Astrocyte (in vitro differentiated cells and primary cell): Measurements from ENCODE around the gene CFAP65. TPM values are rescaled to one million over a fixed set of nuclear protein-coding genes. Genes with fewer than 3 reads are reported as not detected.

ENCODE experiments used
- DNase-seq: peaks from one replicate; pipeline ENCODE4 v3.0.0-alpha.2; 2010; ENCODE audit warnings: low read depth
- FAIRE-seq: peaks from 2 replicates; lab custom pipeline; 2011; peaks lifted over from hg19 to GRCh38; lab: Jason Lieb, UNC
- H2AFZ ChIP-seq: 2 replicates; pipeline ENCODE4 v1.6.0; 2012; ENCODE audit warnings: low read depth, low read length, inconsistent platforms
- H3K27ac ChIP-seq: 2 replicates; pipeline ENCODE4 v1.5.1; 2011; ENCODE audit warnings: low read depth, low read length, inconsistent platforms
- H3K27me3 ChIP-seq: 2 replicates; pipeline ENCODE4 v1.6.0; 2011; ENCODE audit warnings: low read length, inconsistent platforms; ENCODE audit not compliant: insufficient read depth
- H3K36me3 ChIP-seq: 2 replicates; pipeline ENCODE4 v1.5.1; 2011; ENCODE audit warnings: low read length, inconsistent platforms; ENCODE audit not compliant: insufficient read depth
- H3K4me1 ChIP-seq: 2 replicates; pipeline ENCODE4 v1.5.1; 2011; ENCODE audit warnings: low read length, inconsistent platforms; ENCODE audit not compliant: insufficient read depth
- H3K4me2 ChIP-seq: 2 replicates; pipeline ENCODE4 v1.6.0; 2012; ENCODE audit warnings: low read length, inconsistent platforms
- H3K4me3 ChIP-seq: 2 replicates; pipeline ENCODE4 v1.5.1; 2011; ENCODE audit warnings: low read depth, mild to moderate bottlenecking, low read length, inconsistent platforms; ENCODE audit not compliant: insufficient read depth
- H3K79me2 ChIP-seq: 2 replicates; pipeline ENCODE4 v1.6.0; 2012; ENCODE audit warnings: mild to moderate bottlenecking, low read length, inconsistent platforms; ENCODE audit not compliant: insufficient read depth
- H3K9ac ChIP-seq: 2 replicates; pipeline ENCODE4 v1.6.0; 2012; ENCODE audit warnings: mild to moderate bottlenecking, low read length, inconsistent platforms
- H3K9me3 ChIP-seq: 2 replicates; pipeline ENCODE4 v1.5.1; 2012; ENCODE audit warnings: low read depth, mild to moderate bottlenecking, low read length, inconsistent platforms; ENCODE audit not compliant: insufficient read depth
- H4K20me1 ChIP-seq: 2 replicates; pipeline ENCODE4 v1.6.0; 2012; ENCODE audit warnings: low read length, inconsistent platforms; ENCODE audit not compliant: insufficient read depth
- H3K27ac Mint-ChIP-seq: one replicate; pipeline ENCODE4 v1.8.0; 2021; ENCODE audit warnings: mild to moderate bottlenecking, mixed read lengths; ENCODE audit not compliant: unreplicated experiment
- H3K27me3 Mint-ChIP-seq: one replicate; pipeline ENCODE4 v1.8.0; 2021; ENCODE audit warnings: low read depth, mixed read lengths; ENCODE audit not compliant: unreplicated experiment
- H3K36me3 Mint-ChIP-seq: one replicate; pipeline ENCODE4 v1.8.0; 2021; ENCODE audit warnings: low read depth, mixed read lengths; ENCODE audit not compliant: unreplicated experiment
- H3K4me1 Mint-ChIP-seq: one replicate; pipeline ENCODE4 v1.8.0; 2021; ENCODE audit warnings: low read depth, mixed read lengths; ENCODE audit not compliant: unreplicated experiment
- H3K4me3 Mint-ChIP-seq: one replicate; pipeline ENCODE4 v1.8.0; 2021; ENCODE audit warnings: mild to moderate bottlenecking, moderate library complexity, mixed read lengths; ENCODE audit not compliant: unreplicated experiment
- H3K9me3 Mint-ChIP-seq: one replicate; pipeline ENCODE4 v1.8.0; 2021; ENCODE audit warnings: mild to moderate bottlenecking, mixed read lengths; ENCODE audit not compliant: unreplicated experiment
- CTCF ChIP-seq: IDR thresholded peaks from 2 replicates; pipeline ENCODE4 v1.5.1; 2011; ENCODE audit warnings: low read depth, mild to moderate bottlenecking, inconsistent platforms, low read length, moderate library complexity; ENCODE audit not compliant: insufficient read depth
- EZH2 ChIP-seq: IDR thresholded peaks from 2 replicates; pipeline ENCODE4 v1.6.1; 2012; ENCODE audit warnings: mild to moderate bottlenecking, low read length, inconsistent platforms; ENCODE audit not compliant: insufficient read depth
- total RNA-seq: library from RNA; stranded (reverse); gene quantifications from 2 replicates; pipeline ENCODE4 v1.2.1, GENCODE V29; 2021

CFAP65 gene
- total RNA-seq, 1 donor from 2014 or later, result 0.27 TPM

- Histone ChIP-seq H3K4me2 (no peak overlapping the region), H3K79me2 (no peaks in the 10 kb centered on the region), H3K4me3 (no peak overlapping the region), H3K4me1 (no peaks in the 10 kb centered on the region), H3K36me3 (no peaks in the 10 kb centered on the region), H3K27ac (no peak overlapping the region), H4K20me1 (no peaks in the 10 kb centered on the region), H3K9me3 (no peaks in the 10 kb centered on the region), H2AFZ (no peak overlapping the region), H3K9ac (no peak overlapping the region), H3K27me3 (peaks cover 34% of the 10 kb centered on the region)
- Mint-ChIP-seq H3K27ac (no peak overlapping the region), H3K4me3 (no peak overlapping the region), H3K27me3 (peaks cover 75% of the 10 kb centered on the region), H3K36me3 (no peaks in the 10 kb centered on the region), H3K9me3 (no peaks in the 10 kb centered on the region), H3K4me1 (no peaks in the 10 kb centered on the region)
- no peak for TF ChIP-seq CTCF
- no peak for TF ChIP-seq EZH2
- FAIRE-seq (no peak), DNase-seq (no peak)
Measured at GRCh38 chr2:219034823-219035222, 6.5 kb downstream of the CFAP65 start.

DNA sequence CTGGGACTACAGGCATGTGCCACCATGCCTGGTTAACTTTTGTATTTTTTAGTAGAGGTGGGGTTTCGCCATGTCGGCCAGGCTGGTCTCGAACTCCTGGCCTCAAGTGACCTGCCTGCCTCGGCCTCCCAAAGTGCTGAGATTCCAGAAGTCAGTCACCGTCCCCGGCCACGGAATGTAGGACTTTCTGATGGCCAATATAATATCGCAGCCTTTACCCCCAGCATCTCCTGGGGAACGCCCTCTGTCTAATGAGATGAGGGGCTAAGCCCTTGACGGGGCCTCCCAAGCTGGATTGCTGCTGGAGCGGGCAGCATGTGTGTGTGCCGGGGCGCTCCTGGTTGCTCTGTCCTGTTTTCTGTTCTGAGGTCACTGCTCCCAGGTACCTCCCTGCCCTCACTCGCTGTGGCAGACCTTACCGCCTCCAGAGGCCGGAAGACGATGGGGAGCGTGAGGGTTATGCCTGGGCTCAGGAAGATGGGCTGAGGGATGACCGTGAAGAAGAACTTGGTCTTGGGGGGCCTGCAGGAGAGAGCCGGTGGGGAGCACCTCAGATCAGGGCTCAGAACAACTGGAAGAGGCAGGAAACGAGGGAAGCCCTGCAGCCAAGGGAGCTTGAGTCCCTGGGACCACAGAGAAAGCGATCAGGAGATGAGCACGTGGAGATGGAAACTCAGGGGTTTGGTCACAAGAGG is 9.1 kb downstream of the CFAP65 start:
- Histone ChIP-seq H4K20me1 (no peaks in the 10 kb centered on the region), H3K27ac (no peak overlapping the region), H3K27me3 (peaks cover 26% of the 10 kb centered on the region), H3K4me1 (no peaks in the 10 kb centered on the region), H3K36me3 (no peaks in the 10 kb centered on the region), H3K79me2 (no peaks in the 10 kb centered on the region), H3K4me3 (no peak overlapping the region), H3K9me3 (no peaks in the 10 kb centered on the region), H3K9ac (no peak overlapping the region), H2AFZ (no peak overlapping the region), H3K4me2 (no peak overlapping the region)
- no peaks in the 10 kb centered on the region for H3K9me3 Mint-ChIP-seq
- FAIRE-seq (no peak), DNase-seq (no peak)
- H3K36me3 Mint-ChIP-seq, result no peaks in the 10 kb centered on the region
- peaks cover 69% of the 10 kb centered on the region for H3K27me3 Mint-ChIP-seq
- H3K4me1 Mint-ChIP-seq, result no peaks in the 10 kb centered on the region
- no peak overlapping the region for H3K27ac Mint-ChIP-seq
- H3K4me3 Mint-ChIP-seq, result no peak overlapping the region
- no peak for TF ChIP-seq CTCF
- TF ChIP-seq EZH2, result no peak

GRCh38 chr2:219031005-219031738 is 10.1 kb downstream of the CFAP65 start:
- H3K27me3 Mint-ChIP-seq, result peaks cover 71% of the 10 kb centered on the region
- H3K4me1 Mint-ChIP-seq, result no peaks in the 10 kb centered on the region
- no peak overlapping the region for H3K4me2 ChIP-seq
- no peak for FAIRE-seq
- no peaks in the 10 kb centered on the region for H3K9me3 Mint-ChIP-seq
- H3K27ac ChIP-seq, result no peak overlapping the region
- no peak overlapping the region for H3K9ac ChIP-seq
- H3K79me2 ChIP-seq, result no peaks in the 10 kb centered on the region
- peaks cover 26% of the 10 kb centered on the region for H3K27me3 ChIP-seq
- no peak overlapping the region for H3K27ac Mint-ChIP-seq
- no peaks in the 10 kb centered on the region for H3K36me3 ChIP-seq
- H2AFZ ChIP-seq, result no peak overlapping the region
- no peak for TF ChIP-seq CTCF
- TF ChIP-seq EZH2, result no peak
- no peak overlapping the region for H3K4me3 Mint-ChIP-seq
- H4K20me1 ChIP-seq, result no peaks in the 10 kb centered on the region
- H3K4me3 ChIP-seq, result no peak overlapping the region
- H3K4me1 ChIP-seq, result no peaks in the 10 kb centered on the region
- H3K36me3 Mint-ChIP-seq, result no peaks in the 10 kb centered on the region
- no peak for DNase-seq
- no peaks in the 10 kb centered on the region for H3K9me3 ChIP-seq
